ENCODE data around the gene ATXN2L. TPM values are rescaled to one million over a fixed set of nuclear protein-coding genes. Genes with fewer than 3 reads are reported as not detected.
"Not testable (repeated sequence)": the region's sequence is repeated elsewhere in the genome, so short reads cannot be mapped to it uniquely, and the experiment has no call there.

Gene ATXN2L
- 139 and 166 TPM in 2 replicates for total RNA-seq

GRCh38 chr16:28822520-28823290 lies at the start of gene ATXN2L:
Gene ATXN2L (plus strand): TSS chr16:28822999. CDS start chr16:28823260, 261 bp downstream.
- DNase-seq (ENCODE audit: extremely low read depth, low read depth, low spot score): no peak

DNA sequence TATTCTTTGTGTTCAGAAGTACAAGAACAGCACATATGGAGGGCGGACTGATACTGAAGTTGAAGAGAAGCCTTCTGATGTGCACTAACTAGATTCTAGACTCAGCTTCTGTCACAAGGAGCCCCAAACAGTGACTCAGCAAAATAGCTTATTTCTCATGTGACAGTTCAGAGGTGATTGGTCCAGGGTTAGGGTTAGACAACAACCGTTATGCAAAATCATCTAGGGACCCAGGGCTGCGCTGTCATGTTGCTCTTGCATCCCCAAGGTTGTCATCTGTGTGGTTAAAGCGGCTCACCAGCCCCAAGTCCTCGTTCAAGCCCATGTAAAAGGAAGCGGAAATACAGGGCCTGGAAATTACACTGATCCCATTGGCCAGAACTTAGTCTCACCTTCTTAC lies 41.1 kb upstream of the ATXN2L start:
- DNase-seq (ENCODE audit: extremely low read depth, low read depth, low spot score): not testable (repeated sequence)

GRCh38 chr16:28782357-28782756 lies 40.4 kb upstream of the ATXN2L start:
- DNase-seq (ENCODE audit: extremely low read depth, low read depth, low spot score): not testable (repeated sequence)

DNA sequence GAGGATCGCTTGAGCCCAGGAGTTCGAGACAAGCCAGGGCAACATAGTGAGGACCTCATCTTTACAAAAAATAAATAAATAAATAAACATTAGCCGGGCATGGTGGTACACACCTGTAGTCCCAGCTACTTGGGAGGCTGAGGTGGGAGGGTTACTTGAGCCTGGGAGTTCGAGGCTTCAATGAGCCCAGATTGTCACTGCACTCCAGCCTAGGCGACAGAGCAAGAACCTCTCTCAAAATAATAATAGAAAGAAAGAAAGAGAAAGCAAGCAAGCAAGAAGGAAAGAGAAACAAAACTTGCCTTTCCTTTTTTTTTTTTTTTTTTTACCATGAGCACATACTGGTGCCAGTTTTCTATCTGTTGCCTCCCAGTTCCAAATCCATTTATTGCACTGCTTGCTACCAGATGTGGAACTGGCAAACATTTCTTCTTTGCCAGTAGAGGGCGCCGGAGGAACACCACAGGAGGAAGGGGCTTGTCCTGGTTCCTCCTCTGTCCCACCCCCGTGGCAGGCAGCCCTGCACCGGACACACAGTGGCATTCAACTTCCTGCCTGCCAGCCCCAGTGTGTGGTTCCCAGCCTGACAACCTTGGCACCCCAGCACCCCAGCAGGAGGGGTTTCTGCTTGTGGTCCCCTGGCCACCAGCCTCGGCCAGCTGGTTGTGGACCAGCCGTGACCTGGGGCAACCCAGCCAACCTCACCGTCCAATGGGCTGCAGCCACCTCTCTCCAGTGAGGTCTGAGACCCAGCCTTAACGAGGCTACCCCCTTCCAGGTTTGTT lies 20.4 kb upstream of the ATXN2L start:
- not testable (repeated sequence) for DNase-seq (ENCODE audit: extremely low read depth, low read depth, low spot score)

- not testable (repeated sequence) for DNase-seq (ENCODE audit: extremely low read depth, low read depth, low spot score)
Observed at GRCh38 chr16:28807445-28808120, 15.2 kb upstream of the ATXN2L start.

GRCh38 chr16:28820016-28820415 lies 2.8 kb upstream of the ATXN2L start:
- DNase-seq (ENCODE audit: extremely low read depth, low read depth, low spot score): no peak

GRCh38 chr16:28820546-28820945 lies 2.3 kb upstream of the ATXN2L start:
- not testable (repeated sequence) for DNase-seq (ENCODE audit: extremely low read depth, low read depth, low spot score)

- no peak for DNase-seq (ENCODE audit: extremely low read depth, low read depth, low spot score)
Observed at GRCh38 chr16:28821874-28822519, 802 bp upstream of the ATXN2L start.

DNA sequence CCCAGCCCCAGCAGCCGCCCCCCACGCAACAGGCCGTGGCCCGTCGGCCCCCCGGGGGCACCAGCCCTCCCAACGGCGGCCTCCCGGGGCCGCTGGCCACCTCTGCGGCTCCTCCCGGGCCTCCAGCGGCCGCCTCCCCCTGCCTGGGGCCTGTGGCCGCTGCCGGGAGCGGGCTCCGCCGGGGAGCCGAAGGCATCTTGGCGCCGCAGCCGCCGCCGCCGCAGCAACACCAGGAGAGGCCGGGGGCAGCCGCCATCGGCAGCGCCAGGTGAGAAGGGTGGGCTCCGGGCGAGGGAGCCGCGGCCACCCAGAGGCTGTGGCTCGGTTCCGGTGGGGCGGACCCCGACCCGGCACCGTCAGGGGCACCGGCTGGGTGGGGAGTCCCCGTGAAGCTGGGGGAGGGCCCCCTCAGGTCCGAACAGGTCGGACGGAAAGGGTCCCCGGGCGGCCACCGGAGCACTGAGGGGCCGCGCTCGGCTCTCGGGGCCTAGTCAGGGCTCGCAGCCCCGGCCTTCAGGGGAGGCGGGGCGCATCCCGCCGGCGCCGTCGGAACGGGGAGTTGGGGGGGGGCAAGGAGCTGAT lies 583 bp downstream of the ATXN2L start:
- DNase-seq (ENCODE audit: extremely low read depth, low read depth, low spot score): no peak

DNA sequence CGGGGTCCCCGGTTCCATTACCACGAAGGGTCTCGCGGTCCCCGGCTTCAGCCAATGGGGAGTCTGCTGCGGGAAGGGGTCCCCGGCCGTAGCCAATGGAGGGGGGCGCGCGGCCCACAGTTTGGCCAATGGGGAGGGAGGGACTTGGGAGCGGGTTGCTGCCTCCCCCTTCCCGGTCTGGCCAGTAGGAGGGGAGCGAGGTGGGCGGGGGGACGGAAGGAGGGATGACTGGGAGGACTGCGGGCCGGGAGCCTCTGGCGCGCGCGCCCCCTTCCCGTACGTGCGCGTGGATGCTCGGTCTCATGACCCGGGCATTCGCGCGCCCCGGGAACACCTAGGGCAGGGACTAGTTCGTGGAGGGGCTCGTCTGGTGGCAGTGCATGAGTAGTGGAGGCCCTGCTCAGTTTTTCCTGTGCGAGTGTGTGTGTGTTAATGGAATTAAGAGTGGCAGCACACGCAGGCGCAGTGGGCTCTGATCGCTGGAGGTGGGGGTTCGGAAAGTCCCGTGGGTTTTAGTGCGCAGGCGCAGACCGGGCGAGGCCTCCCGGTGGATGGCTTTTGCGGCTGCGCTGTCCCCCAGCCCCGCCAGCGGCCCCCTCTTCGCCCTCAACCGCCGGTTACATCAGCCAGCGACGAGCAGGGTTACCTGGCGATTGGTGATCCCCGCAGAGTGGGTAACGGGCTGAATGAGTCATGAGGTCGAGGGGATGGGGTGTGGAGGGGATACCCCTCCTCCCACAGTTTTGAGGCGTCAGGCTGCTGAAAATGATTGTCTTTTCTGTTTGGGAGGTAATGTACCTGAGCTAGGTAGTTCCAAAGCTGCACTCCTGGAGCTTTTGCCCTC lies 1.3 kb downstream of the ATXN2L start:
- no peak for DNase-seq (ENCODE audit: extremely low read depth, low read depth, low spot score)

DNA sequence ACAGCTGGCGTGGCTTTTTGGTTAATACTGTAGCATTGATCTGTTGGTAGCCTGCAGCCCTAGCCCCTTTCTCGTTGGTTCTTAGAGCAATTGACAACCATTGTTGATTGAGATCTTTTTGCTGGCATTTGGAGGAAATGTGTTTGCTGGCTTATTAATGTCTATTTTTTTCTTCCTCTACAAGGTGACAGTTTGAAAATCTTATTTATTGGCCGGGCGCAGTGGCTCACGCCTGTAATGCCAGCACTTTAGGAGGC lies 1.8 kb downstream of the ATXN2L start:
- no peak for DNase-seq (ENCODE audit: extremely low read depth, low read depth, low spot score)

DNA sequence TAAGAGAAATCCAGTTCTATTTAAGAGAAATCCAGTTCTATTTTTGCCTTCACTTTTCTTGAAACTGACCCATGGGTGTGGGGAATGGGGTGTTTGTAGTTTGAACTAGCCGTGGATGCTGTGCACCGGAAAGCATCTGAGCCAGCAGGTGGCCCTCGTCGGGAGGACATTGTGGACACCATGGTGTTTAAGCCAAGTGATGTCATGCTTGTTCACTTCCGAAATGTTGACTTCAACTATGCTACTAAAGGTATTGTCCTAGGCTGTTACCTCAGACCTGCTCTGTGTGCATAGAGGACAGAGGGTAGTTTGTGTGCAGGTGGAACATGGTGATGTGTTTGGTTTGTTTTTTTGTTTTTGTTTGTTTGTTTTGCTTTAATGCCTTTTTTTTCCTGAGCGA lies 3.3 kb downstream of the ATXN2L start:
- no peak for DNase-seq (ENCODE audit: extremely low read depth, low read depth, low spot score)

DNA sequence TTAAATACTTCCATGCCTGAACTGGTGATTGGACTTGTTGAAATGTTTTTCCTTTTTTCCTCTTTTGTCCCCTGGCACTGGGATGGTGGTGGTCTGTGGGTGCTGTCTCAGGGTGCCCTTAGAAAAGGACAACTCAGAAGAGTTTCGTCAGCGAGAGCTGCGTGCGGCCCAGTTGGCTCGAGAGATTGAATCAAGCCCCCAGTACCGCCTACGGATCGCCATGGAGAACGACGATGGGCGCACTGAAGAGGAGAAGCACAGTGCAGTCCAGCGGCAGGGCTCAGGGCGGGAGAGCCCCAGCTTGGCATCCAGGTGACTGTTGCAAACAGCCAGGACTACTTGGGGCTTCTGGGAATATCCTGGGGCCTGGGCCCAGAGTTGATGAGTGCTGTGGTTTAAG lies 6.9 kb downstream of the ATXN2L start:
- DNase-seq (ENCODE audit: extremely low read depth, low read depth, low spot score): no peak

- DNase-seq (ENCODE audit: extremely low read depth, low read depth, low spot score): no peak
Observed at GRCh38 chr16:28830531-28830930, 7.7 kb downstream of the ATXN2L start.

GRCh38 chr16:28834349-28834748 lies 11.6 kb downstream of the ATXN2L start:
- no peak for DNase-seq (ENCODE audit: extremely low read depth, low read depth, low spot score)

DNA sequence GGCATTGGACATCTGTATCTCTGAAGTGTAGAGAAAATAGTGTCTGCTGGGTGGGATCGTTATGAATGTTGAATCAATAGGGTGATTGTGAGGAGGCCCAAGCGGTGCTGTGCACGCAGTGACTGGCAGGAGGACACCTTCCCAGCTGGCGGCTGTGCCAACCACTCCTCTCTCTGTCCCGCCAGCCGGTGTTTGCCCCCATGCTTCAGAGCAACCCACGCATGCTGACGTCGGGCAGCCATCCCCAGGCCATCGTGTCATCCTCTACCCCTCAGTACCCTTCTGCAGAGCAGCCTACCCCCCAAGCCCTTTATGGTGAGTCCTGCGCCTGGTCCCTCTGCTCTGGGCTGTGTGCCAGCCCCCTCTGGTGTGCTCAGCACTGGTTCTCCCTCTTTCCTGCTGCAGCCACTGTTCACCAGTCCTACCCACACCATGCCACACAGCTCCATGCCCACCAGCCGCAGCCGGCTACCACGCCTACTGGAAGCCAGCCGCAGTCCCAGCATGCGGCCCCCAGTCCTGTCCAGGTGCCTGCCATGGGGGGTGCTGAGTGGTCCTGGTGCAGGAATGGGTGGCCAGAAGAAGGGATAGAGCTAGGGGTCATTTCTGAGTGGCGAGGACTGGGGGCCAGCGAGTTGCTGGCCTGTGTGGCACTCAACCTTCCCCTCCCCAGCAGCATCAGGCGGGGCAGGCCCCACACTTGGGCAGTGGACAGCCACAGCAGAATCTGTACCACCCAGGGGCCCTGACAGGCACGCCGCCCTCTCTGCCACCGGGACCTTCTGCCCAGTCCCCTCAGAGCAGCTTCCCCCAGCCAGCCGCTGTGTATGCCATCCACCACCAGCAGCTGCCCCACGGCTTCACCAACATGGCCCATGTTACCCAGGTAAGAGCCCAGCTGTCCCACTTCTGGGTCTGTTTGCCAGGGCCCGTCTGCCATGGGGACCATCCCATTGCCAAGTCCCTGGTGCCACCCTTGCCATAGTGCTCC lies 12.4 kb downstream of the ATXN2L start:
- DNase-seq (ENCODE audit: extremely low read depth, low read depth, low spot score): no peak

DNA sequence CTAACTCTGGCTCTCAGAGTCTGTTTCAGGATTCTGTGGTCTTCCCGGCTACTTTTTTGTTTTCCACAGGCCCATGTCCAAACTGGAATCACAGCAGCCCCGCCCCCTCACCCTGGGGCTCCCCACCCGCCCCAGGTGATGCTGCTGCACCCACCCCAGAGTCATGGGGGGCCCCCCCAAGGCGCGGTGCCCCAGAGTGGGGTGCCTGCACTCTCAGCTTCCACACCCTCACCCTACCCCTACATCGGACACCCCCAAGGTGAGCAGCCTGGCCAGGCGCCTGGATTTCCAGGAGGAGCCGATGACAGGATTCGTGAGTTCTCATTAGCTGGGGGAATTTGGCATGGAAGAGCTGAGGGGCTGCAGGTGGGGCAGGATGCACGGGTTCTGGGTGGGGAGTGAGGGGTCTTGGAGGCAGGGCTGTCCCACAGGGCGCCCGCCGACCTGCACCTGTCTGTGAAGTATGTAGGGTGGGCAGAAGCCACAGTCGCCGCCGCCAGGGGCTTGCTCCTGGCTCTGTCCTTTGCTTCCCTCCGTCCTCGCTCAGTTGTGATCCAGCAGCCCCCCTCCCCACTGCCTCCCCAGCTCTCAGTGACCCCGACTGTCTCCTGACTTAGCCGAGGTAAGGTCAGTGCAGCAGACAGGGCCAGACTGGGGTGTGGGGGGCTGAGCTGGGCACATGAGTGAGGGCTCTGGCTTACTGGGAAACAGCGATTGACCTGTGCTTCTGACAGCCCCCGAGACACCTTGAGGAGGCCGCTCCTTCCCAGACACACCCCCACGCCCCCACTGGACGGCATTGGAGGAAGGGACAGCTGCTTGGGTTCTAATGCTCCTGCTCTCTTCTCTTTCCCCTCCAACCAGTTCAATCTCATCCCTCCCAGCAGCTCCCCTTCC lies 13.3 kb downstream of the ATXN2L start:
- DNase-seq (ENCODE audit: extremely low read depth, low read depth, low spot score): no peak

GRCh38 chr16:28836761-28837064 lies 13.9 kb downstream of the ATXN2L start:
- DNase-seq (ENCODE audit: extremely low read depth, low read depth, low spot score): no peak
